NCI-H2196 treated with DMSO at 0.1 percent for 48 hours (cell line): ENCODE data around the gene OR52B4.
A peak's percentile ranks its signal among the peaks of the same experiment; 100 is the strongest.
"Not testable (repeated sequence)": the region's sequence is repeated elsewhere in the genome, so short reads cannot be mapped to it uniquely, and the experiment has no call there.

Experiments
- DNase-seq: peaks from one replicate; lab custom pipeline; 2025; ENCODE audit not compliant: unreplicated experiment; lab: John Stamatoyannopoulos, UW

OR52B4 gene

DNA sequence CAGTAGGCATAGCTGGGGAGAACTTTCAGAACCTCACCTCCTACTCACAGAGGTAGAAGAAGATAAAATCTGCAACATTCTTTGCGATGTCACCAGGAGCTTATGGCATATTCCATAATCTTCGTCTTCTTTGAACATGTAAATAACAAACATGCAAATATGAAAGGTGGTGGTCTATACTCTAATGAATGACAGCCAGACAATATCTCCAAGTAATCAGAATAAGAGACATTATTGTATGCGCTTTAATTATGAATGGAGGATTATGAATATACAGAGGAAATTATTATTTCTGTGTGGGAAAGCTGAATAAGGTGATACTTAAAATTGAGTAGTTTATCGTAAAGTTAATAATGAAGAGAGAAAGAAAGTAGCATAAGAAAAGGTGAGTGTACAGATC, at the start of gene OR52B4:
Gene OR52B4, minus strand, starts transcription at position 101 of the 400 bp plus-strand sequence. Its CDS starts 91 bp downstream, at position 10.
- DNase-seq: no peak

GRCh38 chr11:4416816-4417215, 48.6 kb upstream of the OR52B4 start:
- no peak for DNase-seq

- DNase-seq: no peak
Observed at GRCh38 chr11:4416306-4416705, 48.1 kb upstream of the OR52B4 start.

GRCh38 chr11:4406206-4406605, 38.0 kb upstream of the OR52B4 start:
- DNase-seq: not testable (repeated sequence)

DNA sequence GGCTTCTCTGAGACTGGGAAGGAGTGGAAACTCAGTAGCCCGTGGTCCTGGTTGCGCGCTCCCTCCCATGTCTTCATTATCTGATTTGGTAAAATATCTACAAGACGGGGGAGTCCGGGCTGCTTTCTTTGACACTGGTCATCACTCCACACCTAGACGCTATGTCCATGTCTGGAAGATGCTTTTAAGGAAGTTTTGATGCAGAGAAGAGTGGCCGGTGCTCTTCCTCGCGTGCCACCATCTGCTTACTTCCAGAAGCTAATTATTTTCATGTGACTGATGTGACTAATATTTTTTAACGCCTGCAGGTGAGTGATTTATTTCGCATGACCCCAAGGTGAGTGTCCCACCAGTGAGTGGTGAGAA, 25.7 kb upstream of the OR52B4 start:
- DNase-seq: no peak

DNA sequence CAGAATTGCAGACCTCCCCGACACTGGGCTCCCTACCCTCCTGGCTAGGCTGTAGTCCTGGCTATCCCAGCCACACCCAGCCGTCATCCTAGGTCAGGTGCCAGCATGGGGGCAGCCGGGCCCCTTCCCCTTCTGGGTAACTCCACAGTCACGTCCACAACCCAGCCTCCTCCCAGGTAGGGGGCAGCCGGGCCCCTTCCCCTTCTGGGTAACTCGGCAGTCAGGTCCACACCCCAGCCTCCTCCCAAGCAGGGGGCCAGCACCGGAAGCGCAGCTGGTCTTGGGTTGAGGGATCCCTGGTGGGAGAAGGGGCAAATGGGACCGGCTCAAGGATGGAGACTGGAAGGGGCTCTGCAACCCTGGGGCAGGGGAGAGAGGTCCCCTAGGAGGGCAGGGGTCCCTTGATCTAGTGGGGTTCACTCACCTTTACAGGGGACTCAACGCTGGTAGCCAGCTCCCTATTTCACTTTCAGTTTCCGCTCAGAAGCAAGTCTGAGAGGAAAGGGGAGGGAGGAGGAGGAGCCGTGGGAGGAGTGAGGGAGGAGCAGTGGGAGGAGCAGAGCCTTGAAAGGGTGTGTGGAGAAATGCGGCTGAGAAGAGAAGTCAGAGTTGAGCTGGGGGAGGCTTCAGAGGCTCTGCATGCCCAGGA, 25.1 kb upstream of the OR52B4 start, which contains the start of gene TRIM21:
Gene TRIM21, minus strand, starts transcription at position 494 of the 649 bp plus-strand sequence. CDS start 3,293 bp downstream, outside the sequence.
- peak; percentile 69 for DNase-seq

DNA sequence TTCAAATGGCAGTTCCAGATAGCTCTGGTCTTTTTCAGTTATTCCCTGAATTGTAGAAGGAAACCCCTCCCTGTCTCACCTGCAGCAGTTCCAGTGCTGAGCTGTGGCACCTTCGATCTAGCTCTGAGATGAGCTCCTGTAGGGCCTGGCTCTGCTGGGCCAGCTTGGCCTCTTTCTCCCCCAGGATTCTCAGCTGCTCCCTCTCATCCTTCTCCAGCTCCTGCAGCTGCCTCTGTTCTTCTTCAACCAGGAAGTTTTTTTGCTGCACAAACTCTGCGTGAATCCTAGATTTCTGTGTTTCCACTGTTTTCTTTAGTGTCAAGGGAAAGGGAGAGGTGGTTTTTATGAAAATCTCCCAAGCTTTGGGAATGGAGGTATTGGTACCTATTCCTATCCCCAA, 20.0 kb upstream of the OR52B4 start:
- no peak for DNase-seq

DNA sequence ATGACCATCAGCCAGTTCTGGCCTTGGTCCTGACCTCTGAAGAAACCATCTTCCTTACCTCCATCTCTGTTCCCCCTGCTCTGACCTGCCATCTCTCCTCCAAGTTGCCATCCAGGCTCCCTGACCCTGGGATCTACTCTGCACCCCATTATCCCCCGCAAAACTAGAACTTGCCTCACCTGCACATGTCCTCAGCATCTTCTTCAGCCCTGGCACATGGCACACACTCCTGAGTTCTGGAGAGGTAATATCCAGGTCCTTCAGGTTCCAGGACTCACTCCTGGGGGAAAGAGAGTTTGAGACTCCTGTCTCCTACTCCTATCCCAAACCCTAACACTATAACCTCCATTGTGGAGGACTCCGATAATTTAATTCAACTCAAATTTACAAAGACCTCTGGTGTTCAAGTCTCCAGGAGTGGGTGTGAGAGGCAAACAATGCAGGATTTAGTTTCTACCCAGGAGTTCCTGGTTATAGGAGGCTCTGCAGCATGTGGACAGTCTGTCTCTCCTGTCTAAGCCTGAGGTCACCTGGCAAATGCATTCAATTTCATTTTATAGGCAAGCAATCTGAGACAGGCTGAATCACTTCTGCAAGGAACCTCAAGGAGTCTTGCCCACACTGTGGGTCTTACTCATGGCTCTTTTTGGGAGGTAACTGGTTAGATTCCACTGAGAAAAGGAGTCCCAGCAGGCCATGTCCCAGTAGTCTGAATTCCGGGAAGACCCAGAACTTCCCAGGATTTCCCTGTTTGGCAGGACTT, 18.0 kb upstream of the OR52B4 start:
- DNase-seq: no peak

DNA sequence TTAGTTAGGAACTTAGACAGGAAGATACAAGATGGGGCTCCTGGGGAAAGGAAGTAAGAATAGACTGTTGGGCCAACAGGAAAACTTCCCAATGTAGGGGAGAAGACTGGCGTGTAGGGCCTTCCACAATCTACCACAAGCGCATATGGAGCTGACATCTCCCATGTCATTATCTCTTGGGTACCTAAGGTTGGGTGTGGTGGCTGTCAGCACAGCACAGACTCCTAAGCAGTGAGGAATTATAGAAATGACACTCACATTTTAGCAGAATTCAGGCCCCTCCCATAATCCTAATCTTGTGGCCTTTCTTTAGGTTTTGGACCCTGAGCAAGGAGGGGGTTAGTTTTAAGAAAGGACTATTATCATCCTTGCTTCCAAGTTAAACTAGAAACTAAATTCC, 13.7 kb upstream of the OR52B4 start:
- no peak for DNase-seq

- DNase-seq: no peak
Observed at GRCh38 chr11:4375431-4376140, 7.4 kb upstream of the OR52B4 start.

- no peak for DNase-seq
Observed at GRCh38 chr11:4370166-4370565, 2.0 kb upstream of the OR52B4 start.

GRCh38 chr11:4348142-4348541, 20.0 kb downstream of the OR52B4 start:
- DNase-seq: not testable (repeated sequence)

DNA sequence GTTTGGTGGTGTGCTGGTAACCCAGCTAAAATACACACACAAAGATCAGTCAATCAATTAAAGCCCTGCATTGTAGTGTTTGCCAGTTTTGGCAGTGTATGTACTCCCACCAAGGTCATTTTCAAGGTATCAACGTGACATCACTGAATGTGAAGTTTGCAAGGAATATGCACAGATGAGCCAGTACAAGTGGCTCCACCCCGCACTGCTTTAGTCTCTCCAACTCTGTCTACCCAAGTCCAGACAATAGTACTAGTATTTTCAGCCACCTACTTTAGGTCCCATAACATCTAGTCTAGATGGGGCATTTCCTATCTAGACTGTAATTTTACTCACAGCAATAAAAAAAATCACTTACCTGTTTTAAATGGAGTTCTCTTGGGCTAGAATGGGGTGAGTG, 22.8 kb downstream of the OR52B4 start:
- DNase-seq: not testable (repeated sequence)

GRCh38 chr11:4334356-4334755, 33.8 kb downstream of the OR52B4 start:
- DNase-seq: not testable (repeated sequence)
